ENCODE results near the gene PNPLA7.
"Not testable (repeated sequence)": the region's sequence is repeated elsewhere in the genome, so short reads cannot be mapped to it uniquely, and the experiment has no call there.

The PNPLA7 gene

DNA sequence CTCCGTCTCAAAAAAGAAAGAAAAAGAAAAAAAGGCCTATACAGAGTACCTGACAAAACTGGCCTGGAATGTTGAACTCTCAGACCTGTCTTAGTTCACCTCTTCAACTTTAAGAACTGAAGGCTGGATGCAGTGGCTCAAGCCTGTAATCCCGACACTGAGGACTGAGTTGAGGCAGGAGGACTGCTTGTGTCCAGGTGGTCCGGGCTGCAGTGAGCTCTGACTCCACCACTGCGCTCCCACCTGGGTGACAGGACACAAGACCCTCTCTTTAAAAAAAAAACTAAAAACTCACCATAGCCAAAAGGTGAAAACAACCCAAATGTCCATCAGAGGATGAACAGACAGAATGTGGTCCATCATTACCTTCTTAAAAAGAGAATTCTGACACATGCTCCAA is 7.9 kb upstream of the PNPLA7 start:
- H3K79me2 ChIP-seq = no peaks in the 10 kb centered on the region
- H3K4me2 ChIP-seq (ENCODE audit: low read length) = no peak overlapping the region
- H3K27me3 ChIP-seq (ENCODE audit: control insufficient read depth, insufficient read depth, low read length) = no peaks in the 10 kb centered on the region
- no peaks in the 10 kb centered on the region for H3K9me3 ChIP-seq (ENCODE audit: control insufficient read depth, low read length)
- H3K27ac ChIP-seq = no peak overlapping the region
- H2AFZ ChIP-seq = no peak overlapping the region
- no peaks in the 10 kb centered on the region for H3K36me3 ChIP-seq (ENCODE audit: control insufficient read depth, insufficient read depth, low read length)
- no peak overlapping the region for H3K9ac ChIP-seq
- TF ChIP-seq, protein P1, sequence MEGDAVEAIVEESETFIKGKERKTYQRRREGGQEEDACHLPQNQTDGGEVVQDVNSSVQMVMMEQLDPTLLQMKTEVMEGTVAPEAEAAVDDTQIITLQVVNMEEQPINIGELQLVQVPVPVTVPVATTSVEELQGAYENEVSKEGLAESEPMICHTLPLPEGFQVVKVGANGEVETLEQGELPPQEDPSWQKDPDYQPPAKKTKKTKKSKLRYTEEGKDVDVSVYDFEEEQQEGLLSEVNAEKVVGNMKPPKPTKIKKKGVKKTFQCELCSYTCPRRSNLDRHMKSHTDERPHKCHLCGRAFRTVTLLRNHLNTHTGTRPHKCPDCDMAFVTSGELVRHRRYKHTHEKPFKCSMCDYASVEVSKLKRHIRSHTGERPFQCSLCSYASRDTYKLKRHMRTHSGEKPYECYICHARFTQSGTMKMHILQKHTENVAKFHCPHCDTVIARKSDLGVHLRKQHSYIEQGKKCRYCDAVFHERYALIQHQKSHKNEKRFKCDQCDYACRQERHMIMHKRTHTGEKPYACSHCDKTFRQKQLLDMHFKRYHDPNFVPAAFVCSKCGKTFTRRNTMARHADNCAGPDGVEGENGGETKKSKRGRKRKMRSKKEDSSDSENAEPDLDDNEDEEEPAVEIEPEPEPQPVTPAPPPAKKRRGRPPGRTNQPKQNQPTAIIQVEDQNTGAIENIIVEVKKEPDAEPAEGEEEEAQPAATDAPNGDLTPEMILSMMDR (IDR thresholded peaks at IDR 0.05) = no peak
- H3K4me1 ChIP-seq = no peaks in the 10 kb centered on the region
- H3K4me3 ChIP-seq (ENCODE audit: low read depth, low read length) = no peak overlapping the region

DNA sequence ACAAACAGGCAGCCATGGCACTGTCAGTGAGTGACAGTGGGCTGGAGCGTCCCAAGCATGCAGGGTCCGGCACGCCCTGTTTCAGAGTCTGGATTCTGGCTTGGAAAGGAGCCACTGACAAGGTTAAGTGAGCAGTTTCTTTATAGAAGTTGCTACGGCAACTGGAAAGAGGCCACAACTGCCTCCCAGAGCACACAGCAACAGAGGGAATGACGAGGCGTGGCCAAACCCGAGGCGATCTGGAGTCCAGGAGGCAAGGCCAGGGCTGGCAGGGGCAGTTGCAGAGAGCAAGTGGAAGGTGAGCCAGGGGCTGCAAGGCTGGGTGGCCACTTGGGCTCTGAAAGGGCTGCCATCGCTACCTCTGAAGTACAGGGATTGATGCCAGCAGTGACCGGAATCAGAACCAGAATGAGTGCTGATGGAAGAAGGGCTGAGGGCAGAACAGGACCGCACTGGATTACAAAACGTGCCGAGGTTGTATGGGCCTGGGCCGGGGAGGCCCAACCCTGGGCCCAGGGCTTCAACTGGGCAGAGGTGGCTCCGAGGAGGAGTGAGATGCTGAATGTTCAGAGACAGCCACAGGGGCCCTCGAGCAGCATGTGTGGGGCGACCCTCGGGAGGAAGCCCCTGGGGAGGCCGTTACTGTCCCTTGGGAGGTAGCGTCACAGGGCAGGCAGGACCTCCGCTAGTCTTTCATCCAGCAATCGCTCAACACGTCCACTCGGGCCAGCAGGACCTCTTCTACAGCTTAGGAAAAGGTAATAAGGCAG is 6.1 kb upstream of the PNPLA7 start:
- TF ChIP-seq, protein P1 (IDR thresholded peaks at IDR 0.05) = no peak
- Histone ChIP-seq H3K9me3 (ENCODE audit: control insufficient read depth, low read length) (no peaks in the 10 kb centered on the region), H3K4me1 (no peaks in the 10 kb centered on the region), H3K27ac (no peak overlapping the region), H3K4me2 (ENCODE audit: low read length) (no peak overlapping the region), H3K4me3 (ENCODE audit: low read depth, low read length) (no peak overlapping the region), H3K9ac (no peak overlapping the region), H3K27me3 (ENCODE audit: control insufficient read depth, insufficient read depth, low read length) (no peaks in the 10 kb centered on the region), H2AFZ (no peak overlapping the region), H3K36me3 (ENCODE audit: control insufficient read depth, insufficient read depth, low read length) (no peaks in the 10 kb centered on the region), H3K79me2 (no peaks in the 10 kb centered on the region)

DNA sequence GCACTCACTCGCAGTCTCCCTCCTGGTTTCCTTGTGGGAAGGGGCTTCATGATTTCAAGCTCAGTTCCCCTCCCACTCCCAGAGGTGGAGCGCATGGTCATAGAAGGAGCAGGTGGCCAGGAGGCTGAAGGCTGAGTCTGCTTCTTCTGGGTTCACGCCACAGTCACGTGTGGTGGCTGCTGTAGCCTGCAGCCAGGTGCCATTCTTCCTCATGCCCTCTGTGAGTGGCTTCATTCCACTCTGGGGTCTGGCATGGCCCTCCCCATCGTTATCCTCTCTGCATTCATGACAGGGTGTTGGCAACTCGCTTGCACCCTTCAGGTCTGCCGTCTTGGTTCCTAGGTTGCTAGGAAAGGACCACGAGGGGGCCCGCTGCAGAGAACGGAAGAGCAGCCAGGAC is 5.0 kb upstream of the PNPLA7 start:
- Histone ChIP-seq H3K36me3 (ENCODE audit: control insufficient read depth, insufficient read depth, low read length) (no peaks in the 10 kb centered on the region), H3K4me2 (ENCODE audit: low read length) (no peak overlapping the region), H3K9ac (no peak overlapping the region), H3K27ac (no peak overlapping the region), H3K4me1 (no peaks in the 10 kb centered on the region), H3K27me3 (ENCODE audit: control insufficient read depth, insufficient read depth, low read length) (no peaks in the 10 kb centered on the region), H3K79me2 (no peaks in the 10 kb centered on the region), H3K4me3 (ENCODE audit: low read depth, low read length) (no peak overlapping the region), H3K9me3 (ENCODE audit: control insufficient read depth, low read length) (no peaks in the 10 kb centered on the region), H2AFZ (no peak overlapping the region)
- TF ChIP-seq, protein P1 (IDR thresholded peaks at IDR 0.05) = no peak

DNA sequence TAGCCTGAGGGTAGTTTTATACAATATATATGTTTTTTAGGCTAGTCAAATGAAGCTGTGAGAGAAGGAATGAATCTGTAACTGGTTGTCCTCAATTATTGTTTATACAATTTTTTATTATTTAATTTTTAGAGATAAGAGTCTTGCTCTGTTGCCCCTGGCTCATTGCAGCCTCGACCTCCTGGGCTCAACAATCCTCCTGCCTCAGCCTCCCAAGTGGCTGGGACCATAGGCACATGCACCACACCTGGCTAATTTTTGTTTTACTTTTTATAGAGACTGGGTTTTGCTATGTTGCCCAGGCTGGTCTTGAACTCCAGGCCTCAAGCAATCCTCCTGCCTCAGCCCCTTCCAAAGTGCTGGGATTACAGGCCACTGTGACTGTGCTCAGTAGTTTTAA is 4.1 kb upstream of the PNPLA7 start:
- H3K27me3 ChIP-seq (ENCODE audit: control insufficient read depth, insufficient read depth, low read length) = no peaks in the 10 kb centered on the region
- no peak overlapping the region for H2AFZ ChIP-seq
- TF ChIP-seq, protein P1 (IDR thresholded peaks at IDR 0.05) = no peak
- no peak overlapping the region for H3K4me3 ChIP-seq (ENCODE audit: low read depth, low read length)
- H3K4me2 ChIP-seq (ENCODE audit: low read length) = no peak overlapping the region
- no peak overlapping the region for H3K27ac ChIP-seq
- H3K79me2 ChIP-seq = no peaks in the 10 kb centered on the region
- H3K9ac ChIP-seq = no peak overlapping the region
- no peaks in the 10 kb centered on the region for H3K36me3 ChIP-seq (ENCODE audit: control insufficient read depth, insufficient read depth, low read length)
- H3K9me3 ChIP-seq (ENCODE audit: control insufficient read depth, low read length) = no peaks in the 10 kb centered on the region
- H3K4me1 ChIP-seq = no peaks in the 10 kb centered on the region

DNA sequence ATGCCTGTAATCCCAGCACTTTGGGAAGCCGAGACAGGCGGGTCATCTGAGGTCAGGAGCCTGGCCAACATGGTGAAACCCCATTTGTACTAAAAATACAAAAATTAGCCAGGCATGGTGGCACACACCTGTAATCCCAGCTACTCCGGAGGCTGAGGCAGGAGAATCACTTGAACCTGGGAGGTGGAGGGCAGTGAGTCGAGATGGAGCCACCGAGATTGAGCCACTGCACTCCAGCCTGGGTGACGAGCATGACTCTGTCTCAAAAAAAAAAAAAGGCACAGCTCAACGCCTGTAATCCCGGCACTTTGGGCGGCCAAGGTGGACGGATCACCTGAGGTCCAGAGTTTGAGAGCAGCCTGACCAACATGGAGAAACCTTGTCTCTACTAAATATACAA is 3.5 kb upstream of the PNPLA7 start:
- H3K36me3 ChIP-seq (ENCODE audit: control insufficient read depth, insufficient read depth, low read length); H3K4me3 ChIP-seq (ENCODE audit: low read depth, low read length); H3K4me1 ChIP-seq; H3K4me2 ChIP-seq (ENCODE audit: low read length); H3K9me3 ChIP-seq (ENCODE audit: control insufficient read depth, low read length); H2AFZ ChIP-seq; H3K79me2 ChIP-seq; H3K27ac ChIP-seq; H3K27me3 ChIP-seq (ENCODE audit: control insufficient read depth, insufficient read depth, low read length); H3K9ac ChIP-seq: not testable (repeated sequence)

Measured in parathyroid adenoma (tissue), 2 donors.